SIG-M5 (cell line): ENCODE measurements around the gene NOL4L.

ENCODE experiments used
- DNase-seq: peaks from one replicate; lab custom pipeline; 2025; lab: John Stamatoyannopoulos, UW

The NOL4L gene

GRCh38 chr20:32483351-32484224, 101.5 kb downstream of the NOL4L start:
- DNase-seq = peak; percentile 3

DNA sequence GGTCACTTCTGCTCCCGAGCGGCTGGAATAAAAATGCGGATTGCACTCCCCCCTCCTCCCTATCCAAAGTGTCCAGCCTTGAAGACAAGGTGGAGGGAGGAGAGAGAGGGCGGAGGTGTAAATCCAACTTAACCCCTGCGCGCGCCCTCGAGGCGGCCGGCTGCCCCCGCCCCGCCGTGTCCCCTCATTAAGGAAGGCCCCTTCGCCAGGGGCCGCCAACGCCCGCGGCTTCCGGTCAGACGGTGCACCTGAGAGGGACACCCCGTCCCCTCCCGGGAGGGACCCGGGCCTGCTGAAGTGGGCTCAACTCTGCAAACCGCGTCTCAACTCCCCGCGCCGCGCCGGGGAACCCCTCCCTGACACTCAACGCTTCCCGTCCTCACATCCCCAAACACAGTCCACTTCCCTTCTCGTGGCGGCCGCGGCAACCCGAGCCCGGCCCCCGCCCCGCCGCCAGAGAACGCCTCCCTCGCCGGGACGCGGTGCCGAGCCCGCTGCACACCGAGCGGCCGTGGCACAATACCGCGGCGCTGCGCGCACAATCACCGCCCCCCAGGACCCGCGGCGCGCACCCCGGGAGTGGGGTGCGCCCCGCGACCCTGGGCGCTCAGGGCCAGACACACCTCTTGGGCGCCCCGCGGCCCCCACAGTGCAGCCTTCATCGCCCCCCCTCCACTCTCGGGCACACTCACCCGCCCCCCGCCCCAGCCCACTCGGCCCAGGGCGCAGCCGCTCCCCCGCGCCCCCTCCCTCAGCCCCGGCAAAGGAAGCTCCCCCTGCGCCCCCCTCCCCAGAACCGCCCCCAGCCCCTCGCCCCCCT, 102.5 kb downstream of the NOL4L start:
- peak; percentile 29 for DNase-seq

DNA sequence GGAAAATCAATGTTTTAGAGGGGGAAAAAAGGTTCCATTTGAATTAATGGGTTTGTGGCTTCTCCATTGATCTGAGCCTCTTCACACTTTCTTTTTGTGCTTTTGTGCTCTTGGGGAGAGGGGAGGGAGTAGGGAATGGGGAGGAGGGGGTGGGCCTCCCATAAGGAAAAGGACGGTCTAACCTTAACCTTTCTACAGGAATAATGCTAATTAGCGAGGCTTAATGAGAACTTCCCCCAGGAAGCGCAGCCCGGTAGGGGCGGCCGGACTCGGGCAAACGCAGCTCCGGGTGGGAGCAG, 103.0 kb downstream of the NOL4L start:
- DNase-seq = no peak

DNA sequence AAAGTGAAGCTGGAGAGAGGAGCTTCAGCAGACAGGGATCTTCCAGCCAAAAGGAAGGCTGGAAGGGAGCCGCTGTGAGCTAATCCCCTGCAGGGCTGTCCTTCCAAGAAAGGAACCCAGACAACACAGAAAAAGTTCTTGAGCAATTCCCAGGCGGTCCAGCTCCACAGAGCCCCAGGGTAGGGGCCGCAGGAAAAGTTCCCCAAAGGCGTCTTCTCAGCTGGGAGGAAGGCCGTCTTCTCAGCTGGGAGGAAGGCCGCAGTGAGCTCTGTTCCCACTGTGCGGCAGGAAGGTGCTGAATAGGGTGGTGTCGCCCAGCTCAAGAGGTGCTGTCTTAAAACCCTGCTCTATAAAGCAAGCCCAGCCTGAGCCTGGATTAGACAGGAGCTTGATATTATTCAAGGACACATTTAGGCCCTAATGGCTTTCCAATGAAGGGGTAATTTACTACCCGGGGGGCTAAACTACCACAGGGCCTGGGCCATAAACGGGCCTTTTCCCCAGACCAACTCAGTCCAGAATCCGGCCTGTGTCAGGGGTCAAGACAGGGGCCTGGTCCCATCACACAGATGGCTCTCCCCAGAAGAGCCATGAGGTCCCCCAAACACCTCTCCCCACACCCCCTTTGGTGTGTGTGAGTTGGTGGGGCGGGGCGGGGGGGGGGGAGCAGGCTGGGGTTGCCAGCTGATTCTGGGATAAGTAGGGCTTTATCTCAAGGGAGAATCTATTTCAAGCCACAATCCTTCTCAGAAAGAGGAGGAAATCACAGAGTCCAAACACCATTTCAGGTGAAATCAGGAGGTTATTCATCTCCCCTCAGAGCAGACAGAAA, 103.6 kb downstream of the NOL4L start:
- DNase-seq = no peak

DNA sequence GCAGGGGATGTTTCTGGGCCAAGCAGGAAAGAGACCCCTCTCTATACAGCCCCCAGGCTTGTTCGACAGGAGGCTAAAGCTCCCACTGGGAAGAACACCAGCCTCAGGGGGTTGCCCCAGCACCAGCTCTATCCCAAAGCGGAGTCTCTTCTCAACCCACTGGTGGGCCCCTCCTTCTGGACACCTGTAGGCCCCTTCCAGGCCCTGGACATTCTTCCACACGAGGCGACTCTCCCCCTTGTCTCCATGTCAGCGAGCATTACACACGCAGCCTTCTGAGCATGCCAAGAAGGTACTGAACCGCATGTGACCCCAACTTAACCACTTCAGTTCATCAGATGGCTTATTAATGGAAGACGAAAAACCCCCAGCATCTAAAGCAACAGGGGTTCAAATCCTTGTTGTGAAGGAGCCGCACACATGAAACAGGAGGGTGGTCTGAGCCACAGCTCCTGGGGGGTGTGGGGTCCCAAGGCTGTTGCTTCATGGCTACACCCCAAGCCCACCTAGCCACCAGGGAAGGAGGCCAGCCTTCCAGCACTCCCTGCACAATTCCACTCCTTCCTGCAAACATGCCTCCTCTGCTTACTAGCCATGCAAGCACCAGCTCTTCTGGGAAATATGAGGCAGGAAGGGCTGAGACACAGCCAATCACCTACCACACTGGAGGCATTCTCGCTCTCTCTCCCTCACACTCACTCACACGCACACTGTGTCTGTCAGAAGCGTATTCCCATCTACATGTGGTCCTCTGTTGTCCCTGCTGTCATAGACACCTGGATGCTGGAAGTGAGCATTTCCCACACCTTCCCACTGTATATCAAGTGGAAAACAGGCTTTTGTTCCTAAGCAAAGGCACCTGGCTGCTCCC, 104.5 kb downstream of the NOL4L start:
- DNase-seq = no peak

DNA sequence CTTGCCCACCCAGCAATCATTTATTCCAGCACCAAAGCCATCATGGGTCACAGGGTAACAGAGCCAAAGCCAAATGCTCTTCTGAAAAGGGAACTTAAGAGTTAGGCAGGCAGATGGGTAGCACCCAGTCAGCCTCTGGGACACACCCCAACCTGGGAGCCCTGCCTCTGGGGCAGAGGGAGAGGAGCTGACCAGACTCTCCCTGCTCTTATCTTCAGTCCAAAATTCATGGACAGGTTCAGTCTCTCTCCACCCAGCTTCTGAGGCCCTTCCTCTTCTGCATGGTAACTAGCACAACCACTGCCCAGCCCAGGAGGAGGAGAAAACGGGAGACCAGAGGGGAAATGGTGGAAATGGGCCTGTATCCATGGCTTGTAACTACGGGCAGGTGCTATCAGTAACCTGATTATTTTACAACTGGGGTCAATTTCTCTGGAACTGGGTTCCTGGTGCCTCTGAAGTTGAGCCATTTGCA, 105.4 kb downstream of the NOL4L start:
- DNase-seq = no peak

DNA sequence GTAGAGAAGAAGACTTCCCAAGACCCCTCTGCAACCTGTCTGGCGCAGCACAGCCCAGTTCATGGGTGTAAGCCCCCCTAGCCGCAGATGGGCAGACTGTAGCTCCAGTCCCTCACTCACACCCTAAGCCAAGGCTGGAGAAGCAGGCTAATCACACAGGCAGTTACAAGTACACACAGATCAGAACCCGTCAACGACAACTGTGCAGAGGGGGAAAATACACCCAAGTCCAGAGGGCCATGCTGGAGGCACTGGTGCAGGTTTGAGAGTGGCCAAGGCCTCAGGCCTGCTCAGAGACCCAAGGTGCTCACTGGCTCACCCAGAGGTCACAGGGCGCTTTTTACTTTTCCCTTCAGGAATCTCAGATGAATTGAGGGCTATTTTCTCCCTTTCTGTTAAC, 106.1 kb downstream of the NOL4L start:
- no peak for DNase-seq

DNA sequence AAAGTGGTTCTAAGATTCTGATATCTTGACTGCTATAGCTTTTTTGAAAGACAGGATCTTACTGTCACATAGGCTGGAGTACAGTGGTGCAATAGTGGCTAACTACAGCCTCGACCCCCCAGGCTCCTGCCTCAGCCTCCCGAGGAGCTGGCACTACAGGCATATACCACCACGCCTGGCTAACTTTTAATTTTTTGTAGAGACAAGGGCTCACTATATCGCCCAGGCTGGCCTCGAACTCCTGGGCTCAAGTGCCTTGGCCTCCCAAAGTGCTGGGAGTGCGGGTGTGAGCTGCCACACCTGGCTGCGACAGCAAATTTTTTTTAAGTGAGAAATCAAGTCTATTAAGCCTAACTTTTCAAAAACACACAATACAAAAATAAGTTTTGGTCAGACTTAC, 106.6 kb downstream of the NOL4L start:
- no peak for DNase-seq

DNA sequence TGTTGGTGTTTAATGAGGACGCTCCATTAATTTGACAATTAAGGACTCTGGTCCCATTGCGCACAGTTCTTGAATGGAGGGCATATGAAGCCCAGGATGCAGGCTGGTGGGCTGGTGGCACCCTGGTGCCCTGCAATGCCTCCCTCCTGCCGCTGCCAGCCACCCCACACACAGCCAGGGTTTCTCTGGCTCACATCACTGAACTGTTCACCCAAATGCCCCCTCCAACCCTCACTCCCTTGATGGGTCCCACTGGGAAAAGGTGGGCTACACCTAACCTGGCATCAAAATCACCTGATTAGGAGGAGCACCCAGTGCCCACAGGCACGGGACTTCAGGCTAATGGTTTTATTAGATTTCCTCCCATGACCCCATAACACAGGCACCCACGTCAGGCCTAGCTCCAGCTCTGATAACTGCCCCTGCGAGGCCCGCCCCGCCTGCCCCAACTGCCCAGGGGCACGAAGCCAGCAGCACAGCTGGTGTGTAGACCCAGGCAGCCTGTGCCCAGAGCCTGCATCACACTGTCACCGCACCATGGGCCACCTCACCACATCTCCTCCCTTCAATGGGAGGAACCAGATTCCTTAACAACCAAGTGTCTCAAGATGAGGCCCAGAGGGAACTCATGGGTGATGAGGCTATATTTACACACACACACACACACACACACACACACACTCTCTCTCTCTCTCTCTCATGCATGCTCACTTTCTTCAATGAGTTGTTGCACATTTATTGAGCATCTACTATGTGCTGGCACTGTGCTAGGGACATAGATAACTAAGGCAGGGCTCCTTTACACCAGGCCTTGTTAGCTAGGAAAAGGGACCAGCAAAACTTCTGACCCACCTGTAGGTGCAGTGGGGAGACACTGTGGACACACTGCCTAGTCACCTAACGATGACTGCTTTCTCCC, 107.3 kb downstream of the NOL4L start:
- DNase-seq = no peak

GRCh38 chr20:32476684-32477593, 108.2 kb downstream of the NOL4L start:
- no peak for DNase-seq

DNA sequence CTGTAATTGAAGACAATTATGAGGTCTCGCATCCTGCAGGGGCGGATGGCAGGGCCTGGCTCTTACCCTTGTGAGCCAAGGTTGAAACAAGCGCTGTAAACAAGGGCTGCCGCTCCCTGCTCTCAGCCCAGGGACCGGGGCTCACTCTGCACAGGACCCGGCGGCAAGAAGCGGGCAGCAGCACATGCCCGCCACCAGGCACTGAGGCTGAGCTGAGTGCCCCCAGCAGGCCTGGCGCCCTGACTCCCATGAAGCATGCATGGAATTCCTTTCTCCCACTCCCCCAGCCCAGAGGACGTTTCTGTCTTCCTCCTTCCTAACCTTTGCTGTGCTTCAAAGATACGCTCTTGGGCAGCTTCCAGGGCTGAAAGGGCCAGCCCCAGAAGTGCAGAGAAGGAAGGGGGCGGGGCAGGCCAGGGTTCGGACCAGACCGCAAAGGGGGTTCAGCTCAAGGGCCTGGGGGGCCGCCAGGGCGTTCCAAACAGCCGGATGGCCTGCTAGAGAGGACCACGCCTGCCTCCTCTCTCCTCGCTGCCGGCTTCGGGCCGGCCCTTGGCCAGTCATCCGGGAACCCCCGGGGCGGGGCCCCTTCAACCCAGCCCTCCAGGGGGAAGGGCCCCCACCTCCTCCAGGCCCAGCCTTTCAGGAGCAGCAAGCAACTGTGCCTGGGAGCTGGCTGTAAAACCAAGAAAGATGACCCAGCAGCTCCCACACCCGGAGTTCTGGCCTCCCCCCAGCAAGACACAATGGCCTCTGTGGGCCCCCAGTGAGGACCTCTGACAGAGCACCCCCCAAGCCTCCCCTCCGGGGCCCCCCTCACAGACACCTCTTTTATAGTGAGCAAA, 109.9 kb downstream of the NOL4L start:
- no peak for DNase-seq

DNA sequence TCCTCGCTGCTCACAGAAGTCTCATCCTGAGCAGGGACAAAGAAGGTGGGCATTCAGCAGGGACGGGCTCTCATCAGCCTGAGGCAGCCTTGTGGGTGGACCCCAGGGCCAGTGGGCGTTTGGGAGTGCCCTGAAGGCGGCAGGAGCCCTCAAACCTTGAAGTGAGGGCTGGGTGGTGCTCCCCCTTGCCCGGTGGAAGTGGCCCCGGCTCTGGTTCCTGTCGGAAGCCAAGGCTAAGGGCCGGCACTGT, 110.5 kb downstream of the NOL4L start:
- DNase-seq = no peak

- DNase-seq = no peak
Observed at GRCh38 chr20:32474009-32474716, 111.0 kb downstream of the NOL4L start.

DNA sequence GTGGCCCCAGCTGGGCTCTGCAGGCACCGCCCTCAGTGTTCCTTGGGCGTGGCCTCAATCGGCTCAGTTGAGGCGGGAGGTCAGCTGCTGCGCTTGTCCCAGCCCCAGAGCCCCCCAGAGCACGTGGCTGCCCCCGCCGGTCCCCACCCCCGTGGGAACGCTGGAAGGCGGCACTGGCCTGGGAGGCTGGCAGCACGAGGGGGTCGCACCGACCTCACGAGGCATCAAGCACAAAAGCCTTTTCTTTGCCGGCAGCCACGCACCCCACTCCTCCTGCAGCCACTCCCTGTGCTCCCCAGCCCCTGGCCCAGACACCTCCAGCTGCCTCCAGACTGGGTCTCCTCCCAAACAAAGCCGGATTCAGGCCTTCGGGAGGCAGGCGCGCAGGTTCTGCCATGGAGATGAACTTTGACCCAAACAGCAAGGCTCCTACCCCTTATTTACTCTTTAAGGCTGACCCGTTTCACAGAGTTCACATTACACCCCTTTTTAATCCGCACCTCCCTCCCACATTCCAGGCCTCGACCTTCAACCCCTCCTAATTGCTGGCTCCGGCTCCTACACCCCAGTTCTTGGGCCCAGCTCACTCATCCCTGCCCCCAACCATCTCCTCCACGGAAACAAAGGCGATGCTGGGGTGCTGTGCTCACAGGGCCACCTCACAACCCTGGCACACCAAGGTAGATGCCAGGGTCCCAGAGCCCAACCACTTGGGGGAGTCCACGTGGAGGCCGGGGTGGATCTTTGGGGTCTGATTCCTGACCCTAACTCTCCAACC, 111.7 kb downstream of the NOL4L start:
- no peak for DNase-seq

DNA sequence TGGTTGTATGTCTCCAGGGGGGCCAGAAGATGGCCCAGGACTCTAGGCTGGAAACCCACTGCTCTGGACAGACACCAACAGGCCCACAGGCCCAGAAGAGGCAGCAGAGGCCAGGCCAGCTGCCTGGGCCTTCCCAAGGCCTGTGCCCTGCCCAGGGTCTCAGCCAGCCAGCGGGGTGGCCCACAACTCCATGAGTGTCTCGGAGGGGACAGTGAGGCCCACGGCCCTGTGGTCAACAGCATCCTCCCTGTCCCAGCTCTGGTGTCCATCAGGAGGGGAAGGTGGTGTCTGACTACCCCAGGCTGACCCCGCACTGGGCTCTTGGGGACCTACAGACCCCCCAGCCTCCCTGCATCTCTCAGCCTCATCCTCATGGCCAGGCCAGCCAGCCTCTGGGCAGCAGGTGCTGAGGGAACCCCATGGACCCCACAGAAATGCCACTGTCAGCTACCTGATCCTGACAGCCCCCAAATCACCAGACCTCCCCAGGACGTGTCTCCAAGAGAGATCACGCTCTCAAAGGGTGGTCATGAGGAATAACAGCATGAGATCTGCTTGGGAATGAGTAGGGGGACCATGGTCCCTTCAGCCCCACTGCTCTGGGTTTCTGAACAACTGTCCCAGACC, 112.4 kb downstream of the NOL4L start:
- no peak for DNase-seq

GRCh38 chr20:32470940-32471339, 114.2 kb downstream of the NOL4L start:
- DNase-seq = no peak
